LHCN-M2 (cell line): ENCODE results near the gene P4HB. TPM values are rescaled to one million over a fixed set of nuclear protein-coding genes. Genes with fewer than 3 reads are reported as not detected.

ENCODE experiments used
- total RNA-seq: library from RNA; depleted of rRNA; stranded (reverse); fragments of >200 nt; gene quantifications from 2 replicates; pipeline ENCODE4 v1.2.3, GENCODE V29; 2014; rRNA removed

P4HB gene
- total RNA-seq, 1 experiment from 2014 or later: 1,598 TPM

Other genes starting within 250 kb of the P4HB start
- 62.3 and 75.7 TPM in 2 replicates for gene NPLOC4, start 223.4 kb downstream of the P4HB start, total RNA-seq
- gene TSPAN10, start 223.3 kb downstream of the P4HB start, total RNA-seq: 8.5 and 8.8 TPM in 2 replicates
- gene PDE6G, start 204.0 kb downstream of the P4HB start, total RNA-seq: not detected in 2 replicates
- 54.1 and 54.8 TPM in 2 replicates for gene OXLD1, start 193.9 kb downstream of the P4HB start, total RNA-seq
- 25.2 and 28.2 TPM in 2 replicates for gene CCDC137, start 193.8 kb downstream of the P4HB start, total RNA-seq
- gene ARL16, start 176.7 kb downstream of the P4HB start, total RNA-seq: 39.6 and 42.9 TPM in 2 replicates
- gene HGS, start 176.5 kb downstream of the P4HB start, total RNA-seq: 157 and 200 TPM in 2 replicates
- gene MRPL12, start 157.2 kb downstream of the P4HB start, total RNA-seq: 23.4 and 31.3 TPM in 2 replicates
- 37.3 and 37.8 TPM in 2 replicates for gene SLC25A10, start 148.3 kb downstream of the P4HB start, total RNA-seq
- gene GCGR, start 56.4 kb downstream of the P4HB start, total RNA-seq: not detected in 2 replicates
- 106 TPM in 2 replicates for gene MCRIP1, start 27.2 kb downstream of the P4HB start, total RNA-seq
- 1.0 TPM in 1 of 2 replicates, not detected in the other for gene PPP1R27, start 25.5 kb downstream of the P4HB start, total RNA-seq
- gene ARHGDIA, start 10.8 kb upstream of the P4HB start, total RNA-seq: 303 and 305 TPM in 2 replicates
- 184 and 190 TPM in 2 replicates for gene ALYREF, start 31.1 kb upstream of the P4HB start, total RNA-seq
- 194 and 234 TPM in 2 replicates for gene ANAPC11, start 31.2 kb upstream of the P4HB start, total RNA-seq
- gene NPB, start 41.7 kb upstream of the P4HB start, total RNA-seq: 0.86 and 2.9 TPM in 2 replicates
- 30.4 and 35.4 TPM in 2 replicates for gene PCYT2, start 50.9 kb upstream of the P4HB start, total RNA-seq
- 17.3 and 20.0 TPM in 2 replicates for gene SIRT7, start 57.6 kb upstream of the P4HB start, total RNA-seq
- gene MAFG, start 67.2 kb upstream of the P4HB start, total RNA-seq: 18.8 and 19.7 TPM in 2 replicates
- 59.1 and 81.4 TPM in 2 replicates for gene PYCR1, start 76.8 kb upstream of the P4HB start, total RNA-seq
- not detected in 2 replicates for gene MYADML2, start 86.7 kb upstream of the P4HB start, total RNA-seq
- 0.75 and 0.90 TPM in 2 replicates for gene NOTUM, start 100.7 kb upstream of the P4HB start, total RNA-seq
- 25.9 and 30.3 TPM in 2 replicates for gene ASPSCR1, start 117.1 kb upstream of the P4HB start, total RNA-seq
- 142 and 155 TPM in 2 replicates for gene CENPX, start 162.3 kb upstream of the P4HB start, total RNA-seq
- gene LRRC45, start 162.8 kb upstream of the P4HB start, total RNA-seq: 26.1 and 28.5 TPM in 2 replicates
- 18.1 and 28.7 TPM in 2 replicates for gene RAC3, start 171.1 kb upstream of the P4HB start, total RNA-seq
- 88.0 and 90.5 TPM in 2 replicates for gene DCXR, start 177.2 kb upstream of the P4HB start, total RNA-seq
- 31.5 and 35.1 TPM in 2 replicates for gene RFNG, start 191.3 kb upstream of the P4HB start, total RNA-seq
- gene GPS1, start 191.4 kb upstream of the P4HB start, total RNA-seq: 144 and 149 TPM in 2 replicates
- gene DUS1L, start 205.3 kb upstream of the P4HB start, total RNA-seq: 75.8 and 86.1 TPM in 2 replicates
- gene FASN, start 237.7 kb upstream of the P4HB start, total RNA-seq: 69.0 and 69.2 TPM in 2 replicates